Occipital lobe (tissue), 2 donors: ENCODE data around the gene SCAMP3. TPM values are rescaled to one million over a fixed set of nuclear protein-coding genes. Genes with fewer than 3 reads are reported as not detected.

Experiments used
- DNase-seq: peaks from one replicate; lab custom pipeline; 2025; lab: John Stamatoyannopoulos, UW
- total RNA-seq: library from RNA; depleted of rRNA; stranded (reverse); fragments of >200 nt; gene quantifications from one replicate; pipeline ENCODE4 v1.2.3, GENCODE V29; 2014

SCAMP3 gene
- total RNA-seq, 1 donor from 2014 or later = 19.5 TPM

- no peak for DNase-seq
Measured at GRCh38 chr1:155285631-155286044, 23.5 kb upstream of the SCAMP3 start.

- no peak for DNase-seq
Measured at GRCh38 chr1:155285063-155285462, 22.9 kb upstream of the SCAMP3 start.

- no peak for DNase-seq
Measured at GRCh38 chr1:155284476-155284875, 22.3 kb upstream of the SCAMP3 start.

- DNase-seq = no peak
Measured at GRCh38 chr1:155282488-155283091, 20.4 kb upstream of the SCAMP3 start.

GRCh38 chr1:155279268-155279667 is 17.1 kb upstream of the SCAMP3 start:
- DNase-seq = no peak

- DNase-seq = no peak
Measured at GRCh38 chr1:155278689-155279160, 16.6 kb upstream of the SCAMP3 start.

- no peak for DNase-seq
Measured at GRCh38 chr1:155277902-155278688, 15.9 kb upstream of the SCAMP3 start.

- DNase-seq = peak; percentile 96
Measured at GRCh38 chr1:155277070-155277901, 15.1 kb upstream of the SCAMP3 start, which contains the start of gene HCN3. Gene HCN3 (plus strand): TSS chr1:155277463. CDS start chr1:155277591, 128 bp downstream.

- peak; percentile 91 for DNase-seq
Measured at GRCh38 chr1:155273343-155274245, 11.4 kb upstream of the SCAMP3 start, which contains the start of gene CLK2. Gene CLK2 (minus strand): TSS chr1:155273504. CDS start chr1:155270977, 2,527 bp downstream.

GRCh38 chr1:155272466-155273342 is 10.5 kb upstream of the SCAMP3 start:
- DNase-seq = no peak

- no peak for DNase-seq
Measured at GRCh38 chr1:155269381-155269780, 7.2 kb upstream of the SCAMP3 start.

GRCh38 chr1:155268630-155269029 is 6.5 kb upstream of the SCAMP3 start:
- no peak for DNase-seq

- DNase-seq = no peak
Measured at GRCh38 chr1:155267373-155267772, 5.2 kb upstream of the SCAMP3 start.

GRCh38 chr1:155266553-155266952 is 4.4 kb upstream of the SCAMP3 start:
- DNase-seq = no peak

GRCh38 chr1:155263067-155263466 is 907 bp upstream of the SCAMP3 start:
- DNase-seq = no peak

- DNase-seq = no peak
Measured at GRCh38 chr1:155261493-155261851, 688 bp downstream of the SCAMP3 start.

GRCh38 chr1:155260276-155260675 is 1.9 kb downstream of the SCAMP3 start:
- DNase-seq = no peak

- no peak for DNase-seq
Measured at GRCh38 chr1:155256058-155256852, 5.9 kb downstream of the SCAMP3 start.
